Mucosa of rectum (tissue), 2 donors: Measurements from ENCODE around the gene ZNF669.
"Not testable (repeated sequence)": the region's sequence is repeated elsewhere in the genome, so short reads cannot be mapped to it uniquely, and the experiment has no call there.

Experiments
- H3K27ac ChIP-seq, 2 donors: one replicate each; pipeline ENCODE4 v1.7.0; 2013; ENCODE audit warnings: inconsistent platforms in 2 of 2, low read depth in 2 of 2, low read length in 2 of 2
- H3K27me3 ChIP-seq, 2 donors: one replicate each; pipeline ENCODE4 v1.7.0; 2013; ENCODE audit warnings: low read length in 2 of 2; ENCODE audit not compliant: control insufficient read depth in 2 of 2, insufficient read depth in 2 of 2
- H3K36me3 ChIP-seq, 2 donors: one replicate each; pipeline ENCODE4 v1.7.0; 2013; ENCODE audit warnings: low read length in 2 of 2; ENCODE audit not compliant: control insufficient read depth in 2 of 2, insufficient read depth in 2 of 2
- H3K4me1 ChIP-seq, 2 donors: one replicate each; pipeline ENCODE4 v1.7.0; 2013; ENCODE audit warnings: low read length in 2 of 2, mild to moderate bottlenecking in 1 of 2; ENCODE audit not compliant: control insufficient read depth in 2 of 2, insufficient read depth in 2 of 2
- H3K4me3 ChIP-seq, 2 donors: one replicate each; pipeline ENCODE4 v1.7.0; 2013; ENCODE audit warnings: low read length in 2 of 2
- H3K9ac ChIP-seq, 2 donors: one replicate each; pipeline ENCODE4 v1.7.0; 2013; ENCODE audit warnings: low read length in 2 of 2, low read depth in 1 of 2, mild to moderate bottlenecking in 1 of 2
- H3K9me3 ChIP-seq, 2 donors: one replicate each; pipeline ENCODE4 v1.7.0; 2013; ENCODE audit warnings: low read length in 2 of 2; ENCODE audit not compliant: control insufficient read depth in 2 of 2
- donor health status: healthy.
- donor health status: Normal muscosa, but diverticular disease.

The ZNF669 gene

GRCh38 chr1:247121382-247121781 lies 17.2 kb upstream of the ZNF669 start:
- Histone ChIP-seq H3K36me3 (no peaks in the 10 kb centered on the region), H3K27me3 (no peaks in the 10 kb centered on the region), H3K27ac (no peak overlapping the region), H3K4me3 (no peak overlapping the region), H3K9ac (no peak overlapping the region), H3K4me1 (no peaks in the 10 kb centered on the region), H3K9me3 (no peaks in the 10 kb centered on the region)

- not testable (repeated sequence) for H3K36me3 ChIP-seq, H3K4me1 ChIP-seq, H3K4me3 ChIP-seq, H3K27ac ChIP-seq, H3K27me3 ChIP-seq, H3K9ac ChIP-seq, H3K9me3 ChIP-seq
Observed at GRCh38 chr1:247120408-247120668, 16.2 kb upstream of the ZNF669 start.

GRCh38 chr1:247119600-247120407 lies 15.6 kb upstream of the ZNF669 start:
- Histone ChIP-seq H3K36me3 (no peaks in the 10 kb centered on the region), H3K27me3 (no peaks in the 10 kb centered on the region), H3K4me3 (no peak overlapping the region), H3K27ac (no peak overlapping the region), H3K9ac (no peak overlapping the region), H3K9me3 (no peaks in the 10 kb centered on the region), H3K4me1 (no peaks in the 10 kb centered on the region)

- no peak overlapping the region for H3K9ac ChIP-seq
- no peaks in the 10 kb centered on the region for H3K36me3 ChIP-seq
- H3K4me3 ChIP-seq: no peak overlapping the region
Observed at GRCh38 chr1:247118946-247119446, 14.8 kb upstream of the ZNF669 start.

GRCh38 chr1:247115545-247115944 lies 11.4 kb upstream of the ZNF669 start:
- H3K4me3 ChIP-seq: no peak overlapping the region
- H3K4me1 ChIP-seq: peaks cover 3 to 4% of the 10 kb centered on the region in 2 donors
- H3K9ac ChIP-seq: no peak overlapping the region
- H3K36me3 ChIP-seq: no peaks in the 10 kb centered on the region
- H3K9me3 ChIP-seq: no peaks in the 10 kb centered on the region
- no peak overlapping the region for H3K27ac ChIP-seq
- H3K27me3 ChIP-seq: no peaks in the 10 kb centered on the region

More at GRCh38 chr1:247118946-247119446, 14.8 kb upstream of the ZNF669 start:
- Histone ChIP-seq H3K27me3 (no peaks in the 10 kb centered on the region), H3K27ac (no peak overlapping the region), H3K9me3 (no peaks in the 10 kb centered on the region), H3K4me1 (no peaks in the 10 kb centered on the region)

GRCh38 chr1:247115141-247115510 lies 11.0 kb upstream of the ZNF669 start:
- H3K9ac ChIP-seq: no peak overlapping the region
- H3K4me1 ChIP-seq: peaks cover 3 to 5% of the 10 kb centered on the region in 2 donors
- H3K27ac ChIP-seq: no peak overlapping the region
- no peak overlapping the region for H3K4me3 ChIP-seq
- no peaks in the 10 kb centered on the region for H3K9me3 ChIP-seq
- H3K36me3 ChIP-seq: no peaks in the 10 kb centered on the region
- H3K27me3 ChIP-seq: no peaks in the 10 kb centered on the region

- no peaks in the 10 kb centered on the region for H3K9me3 ChIP-seq
- H3K9ac ChIP-seq: no peak overlapping the region
- H3K4me3 ChIP-seq: no peak overlapping the region
- H3K27ac ChIP-seq: no peak overlapping the region
- H3K36me3 ChIP-seq: no peaks in the 10 kb centered on the region
- peaks cover 3 to 5% of the 10 kb centered on the region in 2 donors for H3K4me1 ChIP-seq
- no peaks in the 10 kb centered on the region for H3K27me3 ChIP-seq
Observed at GRCh38 chr1:247114351-247115140, 10.4 kb upstream of the ZNF669 start.

GRCh38 chr1:247113733-247114271 lies 9.6 kb upstream of the ZNF669 start:
- H3K27ac ChIP-seq: no peak overlapping the region
- H3K27me3 ChIP-seq: no peaks in the 10 kb centered on the region
- H3K9ac ChIP-seq: no peak overlapping the region
- H3K9me3 ChIP-seq: no peaks in the 10 kb centered on the region
- peaks cover 3 to 5% of the 10 kb centered on the region in 2 donors for H3K4me1 ChIP-seq
- no peak overlapping the region for H3K4me3 ChIP-seq
- no peaks in the 10 kb centered on the region for H3K36me3 ChIP-seq

- H3K9me3 ChIP-seq: no peaks in the 10 kb centered on the region
- H3K36me3 ChIP-seq: no peaks in the 10 kb centered on the region
- no peaks in the 10 kb centered on the region for H3K27me3 ChIP-seq
- H3K4me1 ChIP-seq: peaks cover 3 to 5% of the 10 kb centered on the region in 2 donors
- H3K4me3 ChIP-seq: no peak overlapping the region
- no peak overlapping the region for H3K27ac ChIP-seq
- no peak overlapping the region for H3K9ac ChIP-seq
Observed at GRCh38 chr1:247113094-247113497, 8.9 kb upstream of the ZNF669 start.

- H3K4me3 ChIP-seq: peak overlapping the region; percentile 55 to 78
- H3K27me3 ChIP-seq: no peaks in the 10 kb centered on the region
- H3K9me3 ChIP-seq: no peaks in the 10 kb centered on the region
- no peak overlapping the region for H3K27ac ChIP-seq
- peak overlapping the region in 1 of 2 donors; percentile 73 for H3K9ac ChIP-seq
- no peaks in the 10 kb centered on the region for H3K36me3 ChIP-seq
- peaks cover 3 to 5% of the 10 kb centered on the region in 2 donors for H3K4me1 ChIP-seq
Observed at GRCh38 chr1:247112479-247112781, 8.3 kb upstream of the ZNF669 start.
